Adrenal gland (tissue), 5 donors: Measurements from ENCODE around the gene ACADM.

Experiments
- POLR2A ChIP-seq, 2 donors: fragments of 450-650 bp; IDR thresholded peaks; one replicate each; pipeline ENCODE4 v1.6.1; 2017; ENCODE audit warnings: antibody characterized with exemption in 2 of 2, mild to moderate bottlenecking in 2 of 2, moderate library complexity in 1 of 2
- TF ChIP-seq, protein P1 (sequence below), 6 experiments: fragments of 450-650 bp in 4 of 6; fragments of 200-600 bp in 2 of 6; sonication (generic) in 1 of 6; IDR thresholded peaks; 1 replicate in 5 of 6; 2 replicates in 1 of 6; pipeline versions ENCODE4 v1.5.1 to v1.8.0; 2016 to 2021; ENCODE audit warnings: antibody characterized with exemption in 6 of 6, mild to moderate bottlenecking in 2 of 6, moderate library complexity in 1 of 6
- donor health status: DM: no; HTN: no; CAD: no.

DNA sequence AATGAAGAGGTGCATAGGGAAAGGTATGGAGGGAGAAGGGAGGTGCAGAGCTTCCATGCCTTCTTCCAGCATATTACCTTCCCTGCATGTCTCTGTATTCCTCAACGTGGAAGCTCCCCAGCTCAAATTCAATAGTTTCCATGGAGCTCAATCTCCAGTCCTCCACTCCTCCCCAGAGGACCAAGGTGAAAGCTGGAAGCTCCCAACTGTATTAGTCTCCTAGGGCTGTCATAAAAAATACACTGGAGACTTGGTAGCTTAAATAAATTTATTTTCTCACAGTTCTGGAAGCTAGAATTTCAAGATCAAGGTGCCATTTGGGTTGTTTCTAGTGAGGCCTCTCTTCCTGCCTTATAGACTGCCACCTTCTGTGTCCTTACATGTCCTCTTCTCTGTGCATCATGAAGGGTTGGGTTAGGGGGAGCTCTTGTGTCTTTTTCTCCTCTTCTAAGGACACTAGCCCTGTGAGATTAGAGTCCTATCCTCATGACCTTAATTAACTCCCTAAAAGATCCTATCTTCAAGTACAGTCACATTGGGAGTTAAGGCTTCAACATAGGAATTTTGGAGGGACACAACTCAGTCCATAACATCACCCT, 39.6 kb downstream of the ACADM start:
- TF ChIP-seq, protein P1, sequence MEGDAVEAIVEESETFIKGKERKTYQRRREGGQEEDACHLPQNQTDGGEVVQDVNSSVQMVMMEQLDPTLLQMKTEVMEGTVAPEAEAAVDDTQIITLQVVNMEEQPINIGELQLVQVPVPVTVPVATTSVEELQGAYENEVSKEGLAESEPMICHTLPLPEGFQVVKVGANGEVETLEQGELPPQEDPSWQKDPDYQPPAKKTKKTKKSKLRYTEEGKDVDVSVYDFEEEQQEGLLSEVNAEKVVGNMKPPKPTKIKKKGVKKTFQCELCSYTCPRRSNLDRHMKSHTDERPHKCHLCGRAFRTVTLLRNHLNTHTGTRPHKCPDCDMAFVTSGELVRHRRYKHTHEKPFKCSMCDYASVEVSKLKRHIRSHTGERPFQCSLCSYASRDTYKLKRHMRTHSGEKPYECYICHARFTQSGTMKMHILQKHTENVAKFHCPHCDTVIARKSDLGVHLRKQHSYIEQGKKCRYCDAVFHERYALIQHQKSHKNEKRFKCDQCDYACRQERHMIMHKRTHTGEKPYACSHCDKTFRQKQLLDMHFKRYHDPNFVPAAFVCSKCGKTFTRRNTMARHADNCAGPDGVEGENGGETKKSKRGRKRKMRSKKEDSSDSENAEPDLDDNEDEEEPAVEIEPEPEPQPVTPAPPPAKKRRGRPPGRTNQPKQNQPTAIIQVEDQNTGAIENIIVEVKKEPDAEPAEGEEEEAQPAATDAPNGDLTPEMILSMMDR (IDR thresholded peaks at IDR 0.05): no peak
- no peak for TF ChIP-seq POLR2A (IDR thresholded peaks at IDR 0.05)
